GM23248 (cell line): ENCODE data around the gene SPX.

ENCODE experiments used
- EZH2 ChIP-seq: fragments of 200-600 bp; sonication (generic); IDR thresholded peaks from 2 replicates; pipeline ENCODE4 v1.6.1; 2018; ENCODE audit warnings: antibody characterized with exemption, mild to moderate bottlenecking; ENCODE audit not compliant: insufficient read depth, poor library complexity, severe bottlenecking
- EZH2phosphoT487 ChIP-seq: fragments of 200-600 bp; sonication (generic); IDR thresholded peaks from 2 replicates; pipeline ENCODE4 v1.6.1; 2018; ENCODE audit warnings: antibody characterized with exemption, moderate library complexity, mild to moderate bottlenecking, low read depth; ENCODE audit not compliant: insufficient read depth

- TF ChIP-seq EZH2 (no peak), EZH2phosphoT487 (no peak)
Observed at GRCh38 chr12:21478756-21479455, 47.2 kb upstream of the SPX start.
